HK-2 (cell line): Measurements from ENCODE around the gene BRD9.
"Not testable (repeated sequence)": the region's sequence is repeated elsewhere in the genome, so short reads cannot be mapped to it uniquely, and the experiment has no call there.

Experiments used
- DNase-seq: peaks from one replicate; pipeline ENCODE4 v3.0.0-alpha.2; 2018; ENCODE audit not compliant: unreplicated experiment

Gene BRD9

GRCh38 chr5:856531-857425, 35.8 kb downstream of the BRD9 start:
- no peak for DNase-seq

- no peak for DNase-seq
These were observed 36.6 kb downstream of the BRD9 start for GRCh38 chr5:855771-856530.

GRCh38 chr5:854966-855743, 37.4 kb downstream of the BRD9 start:
- no peak for DNase-seq

- no peak for DNase-seq
These were observed 38.4 kb downstream of the BRD9 start for GRCh38 chr5:854217-854616.

GRCh38 chr5:853416-854090, 39.0 kb downstream of the BRD9 start:
- not testable (repeated sequence) for DNase-seq

GRCh38 chr5:852431-853401, 39.9 kb downstream of the BRD9 start:
- DNase-seq = no peak

GRCh38 chr5:852018-852417, 40.6 kb downstream of the BRD9 start:
- no peak for DNase-seq

- no peak for DNase-seq
These were observed 41.0 kb downstream of the BRD9 start for GRCh38 chr5:851553-851952.

- no peak for DNase-seq
These were observed 41.5 kb downstream of the BRD9 start for GRCh38 chr5:851076-851475.

- no peak for DNase-seq
These were observed 42.0 kb downstream of the BRD9 start, which contains the start of gene ZDHHC11 for GRCh38 chr5:850511-851006. Gene ZDHHC11, minus strand, starts transcription at chr5:850986. Its CDS starts 384 bp downstream, at chr5:850602.

- DNase-seq = no peak
These were observed 42.8 kb downstream of the BRD9 start for GRCh38 chr5:849651-850301.

GRCh38 chr5:848671-849111, 43.9 kb downstream of the BRD9 start:
- DNase-seq = no peak

GRCh38 chr5:847736-848135, 44.9 kb downstream of the BRD9 start:
- DNase-seq = not testable (repeated sequence)

- DNase-seq = not testable (repeated sequence)
These were observed 45.4 kb downstream of the BRD9 start for GRCh38 chr5:847212-847611.

- DNase-seq = not testable (repeated sequence)
These were observed 46.0 kb downstream of the BRD9 start for GRCh38 chr5:846602-847091.

GRCh38 chr5:845676-846601, 46.7 kb downstream of the BRD9 start:
- not testable (repeated sequence) for DNase-seq

GRCh38 chr5:845031-845675, 47.4 kb downstream of the BRD9 start:
- DNase-seq = not testable (repeated sequence)

GRCh38 chr5:844426-844825, 48.2 kb downstream of the BRD9 start:
- not testable (repeated sequence) for DNase-seq
